AG09319 (cell line): ENCODE data around the gene GPATCH8.
A peak's percentile ranks its signal among the peaks of the same experiment; 100 is the strongest.
"Not testable (repeated sequence)": the region's sequence is repeated elsewhere in the genome, so short reads cannot be mapped to it uniquely, and the experiment has no call there.

ENCODE experiments used
- DNase-seq: peaks from one replicate; pipeline ENCODE4 v3.0.0-alpha.2; 2010; ENCODE audit warnings: low read depth; ENCODE audit errors: extremely low read depth
- CTCF ChIP-seq: IDR thresholded peaks from 2 replicates; pipeline ENCODE4 v1.5.1; 2011; ENCODE audit warnings: low read depth, mild to moderate bottlenecking, inconsistent platforms, low read length, moderate library complexity

Gene GPATCH8

GRCh38 chr17:44543905-44544523 is 40.8 kb upstream of the GPATCH8 start:
- DNase-seq = no peak
- TF ChIP-seq CTCF = no peak

- peak; percentile 70 for DNase-seq
- TF ChIP-seq CTCF = no peak
These were observed 40.2 kb upstream of the GPATCH8 start for GRCh38 chr17:44543213-44543904.

- DNase-seq = no peak
These were observed 38.8 kb upstream of the GPATCH8 start for GRCh38 chr17:44541884-44542581.

GRCh38 chr17:44540246-44541084 is 37.3 kb upstream of the GPATCH8 start:
- no peak for TF ChIP-seq CTCF

More at GRCh38 chr17:44541884-44542581, 38.8 kb upstream of the GPATCH8 start:
- TF ChIP-seq CTCF = no peak

GRCh38 chr17:44539673-44540072 is 36.5 kb upstream of the GPATCH8 start:
- TF ChIP-seq CTCF = no peak
- no peak for DNase-seq

More at GRCh38 chr17:44540246-44541084, 37.3 kb upstream of the GPATCH8 start:
- no peak for DNase-seq

GRCh38 chr17:44537922-44538321 is 34.7 kb upstream of the GPATCH8 start:
- DNase-seq = not testable (repeated sequence)

GRCh38 chr17:44536090-44536953 is 33.1 kb upstream of the GPATCH8 start:
- no peak for TF ChIP-seq CTCF
- DNase-seq = no peak
